Transverse colon (tissue), 4 donors: ENCODE results near the gene STEAP2. TPM values are rescaled to one million over a fixed set of nuclear protein-coding genes. Genes with fewer than 3 reads are reported as not detected.

ENCODE experiments used
- DNase-seq: peaks from one replicate; pipeline ENCODE4 v3.0.0-alpha.2; 2019
- H3K27ac ChIP-seq, 4 donors: fragments of 200-600 bp; sonication (generic); 2 replicates each; pipeline ENCODE4 v1.5.1; 2016 to 2018; ENCODE audit warnings: inconsistent platforms in 4 of 4
- H3K27me3 ChIP-seq: fragments of 200-600 bp; sonication (generic); 2 replicates; pipeline ENCODE4 v1.5.1; 2017; ENCODE audit warnings: inconsistent platforms
- H3K36me3 ChIP-seq, 4 donors: fragments of 200-600 bp; sonication (generic); 2 replicates each; pipeline ENCODE4 v1.5.1; 2017 to 2019; ENCODE audit warnings: inconsistent platforms in 4 of 4
- H3K4me1 ChIP-seq, 4 donors: fragments of 200-600 bp; sonication (generic); 2 replicates each; pipeline ENCODE4 v1.5.1; 2017 to 2020; ENCODE audit warnings: inconsistent platforms in 4 of 4
- H3K4me3 ChIP-seq, 4 donors: fragments of 200-600 bp; sonication (generic); 1 replicate in 1 of 4; 2 replicates in 3 of 4; pipeline versions ENCODE4 v1.5.1 to v1.6.1; 2017 to 2019; ENCODE audit warnings: inconsistent platforms in 4 of 4
- H3K9me3 ChIP-seq, 2 donors: fragments of 200-600 bp; sonication (generic); 2 replicates each; pipeline ENCODE4 v1.5.1; 2017 to 2019; ENCODE audit warnings: inconsistent platforms in 2 of 2
- CTCF ChIP-seq, 5 experiments: fragments of 200-600 bp in 3 of 5; fragments of 450-650 bp in 2 of 5; sonication (generic) in 3 of 5; IDR thresholded peaks; 1 replicate in 2 of 5; 2 replicates in 3 of 5; pipeline ENCODE4 v1.5.1; 2016 to 2017; ENCODE audit warnings: antibody characterized with exemption in 5 of 5, inconsistent platforms in 3 of 5, mild to moderate bottlenecking in 2 of 5, moderate library complexity in 1 of 5
- EP300 ChIP-seq: sonication (generic); formaldehyde crosslinking; IDR thresholded peaks from one replicate; pipeline ENCODE4 v1.6.1; 2017; ENCODE audit warnings: antibody characterized with exemption, low read depth
- POLR2A ChIP-seq: fragments of 450-650 bp; IDR thresholded peaks from one replicate; pipeline ENCODE4 v1.6.1; 2016; ENCODE audit warnings: antibody characterized with exemption, mild to moderate bottlenecking, moderate library complexity
- POLR2AphosphoS5 ChIP-seq, 3 donors: sonication (generic); formaldehyde crosslinking; IDR thresholded peaks; one replicate each; pipeline ENCODE4 v1.6.1; 2016; ENCODE audit warnings: antibody characterized with exemption in 3 of 3
- WGBS, 2 donors: methylation state at CpG; one replicate each; pipeline ENCODE4 v1.1.5; 2018; ENCODE audit warnings: low coverage in 1 of 2; 5-methylcytosine and 5-hydroxymethylcytosine counted together
- in situ Hi-C, 4 donors: fragments of 200-750 bp; cut with MboI; loops; one replicate each; pipeline versions ENCODE4 v1.15.0 to v1.15.1; 2017; ENCODE audit warnings: low sequenced_read_pairs in 3 of 4, low pct_ligation_motif_present in 1 of 4, low pct_unique_long_range_greater_than_20kb in 1 of 4
- intact Hi-C: fragments of 100-400 bp; cut with DNase I; formaldehyde crosslinking; loops from one replicate; pipeline ENCODE4 v1.15.1; 2023; ENCODE audit warnings: low total_unique reads
- total RNA-seq, 4 donors: library from RNA; depleted of rRNA; stranded (reverse); fragments of >200 nt; gene quantifications; one replicate each; pipeline ENCODE4 v1.1.0, GENCODE V29; 2016

STEAP2 gene
- total RNA-seq, 4 donors from 2014 or later, result 9.2 to 42.9 (median 27.9) TPM

- intact Hi-C loops, result no loop called here
Observed at GRCh38 chr7:90167361-90167760, 44.2 kb upstream of the STEAP2 start.

GRCh38 chr7:90169891-90170290, 41.6 kb upstream of the STEAP2 start:
- Histone ChIP-seq H3K27ac (no peak overlapping the region), H3K27me3 (no peaks in the 10 kb centered on the region), H3K9me3 (no peaks in the 10 kb centered on the region), H3K4me3 (no peak overlapping the region), H3K4me1 (peaks cover 4 to 43% (median 22%) of the 10 kb centered on the region in 4 donors), H3K36me3 (no peaks in the 10 kb centered on the region)
- intact Hi-C loops, result no loop called here
- 97 to 100% methylated on average over 1 of the region's 1 CpG for WGBS, 2 donors
- in situ Hi-C loops, result loop anchor here (10.0 to 25.0 kb wide), 3 partner anchors 92 to 242 kb away; partner anchors contain the start of gene CLDN12 (in 2 of the 4)
- DNase-seq, result no peak
- no peak for TF ChIP-seq CTCF (IDR thresholded peaks at IDR 0.05)
- TF ChIP-seq POLR2AphosphoS5 (IDR thresholded peaks at IDR 0.05), result no peak
- TF ChIP-seq POLR2A, result no peak
- no peak for TF ChIP-seq EP300

More at GRCh38 chr7:90167361-90167760, 44.2 kb upstream of the STEAP2 start:
- in situ Hi-C loops, result loop anchor here (10.0 to 25.0 kb wide), 3 partner anchors 95 to 245 kb away; partner anchors contain the start of gene CLDN12 (in 2 of the 4)
- H3K27me3 ChIP-seq, result no peaks in the 10 kb centered on the region
- H3K36me3 ChIP-seq, result no peaks in the 10 kb centered on the region
- WGBS, 2 donors, result 65 to 66% methylated on average over 4 of the region's 4 CpGs
- no peak for TF ChIP-seq POLR2A
- TF ChIP-seq EP300, result no peak
- TF ChIP-seq CTCF (IDR thresholded peaks at IDR 0.05), result no peak
- TF ChIP-seq POLR2AphosphoS5 (IDR thresholded peaks at IDR 0.05), result no peak
- no peaks in the 10 kb centered on the region for H3K9me3 ChIP-seq
- DNase-seq, result no peak
- no peak overlapping the region for H3K4me3 ChIP-seq
- H3K27ac ChIP-seq, result peak overlapping the region in 1 of 4 donors; percentile 69
- peaks cover 0 to 37% (median 14%) of the 10 kb centered on the region in 4 donors for H3K4me1 ChIP-seq

GRCh38 chr7:90172121-90172520, 39.4 kb upstream of the STEAP2 start:
- WGBS, 2 donors, result 54 to 57% methylated on average over 2 of the region's 2 CpGs
- Histone ChIP-seq H3K27ac (peak overlapping the region; percentile 12 to 74 (median 66)), H3K27me3 (no peaks in the 10 kb centered on the region), H3K4me1 (peaks cover 4 to 25% (median 17%) of the 10 kb centered on the region in 4 donors), H3K9me3 (no peaks in the 10 kb centered on the region), H3K4me3 (no peak overlapping the region), H3K36me3 (no peaks in the 10 kb centered on the region)
- intact Hi-C loops (no loop called here), in situ Hi-C loops (loop anchor here (25.0 kb wide), 2 partner anchors 90 to 240 kb away; partner anchors contain the start of gene CLDN12 (in 2 of the 4))
- DNase-seq, result no peak
- no peak for TF ChIP-seq EP300
- no peak for TF ChIP-seq POLR2AphosphoS5 (IDR thresholded peaks at IDR 0.05)
- no peak for TF ChIP-seq CTCF (IDR thresholded peaks at IDR 0.05)
- no peak for TF ChIP-seq POLR2A

GRCh38 chr7:90172624-90173023, 38.9 kb upstream of the STEAP2 start:
- Histone ChIP-seq H3K4me3 (peak overlapping the region in 1 of 4 donors; percentile 25), H3K9me3 (no peaks in the 10 kb centered on the region), H3K36me3 (no peaks in the 10 kb centered on the region), H3K27me3 (no peaks in the 10 kb centered on the region), H3K27ac (peak overlapping the region; percentile 12 to 74 (median 66)), H3K4me1 (peaks cover 4 to 21% (median 15%) of the 10 kb centered on the region in 4 donors)
- no peak for TF ChIP-seq POLR2AphosphoS5 (IDR thresholded peaks at IDR 0.05)
- TF ChIP-seq POLR2A, result no peak
- no peak for TF ChIP-seq CTCF (IDR thresholded peaks at IDR 0.05)
- TF ChIP-seq EP300, result no peak
- no peak for DNase-seq
- intact Hi-C loops (no loop called here), in situ Hi-C loops (loop anchor here (25.0 kb wide), 2 partner anchors 90 to 240 kb away; partner anchors contain the start of gene CLDN12 (in 2 of the 4))
- WGBS, 2 donors, result 51 to 61% methylated on average over 6 of the region's 6 CpGs
